ENCODE results near the gene GALR2. TPM values are rescaled to one million over a fixed set of nuclear protein-coding genes. Genes with fewer than 3 reads are reported as not detected.

GALR2 gene
- total RNA-seq, 2 donors from 2014 or later = 0.19 to 0.49 TPM

DNA sequence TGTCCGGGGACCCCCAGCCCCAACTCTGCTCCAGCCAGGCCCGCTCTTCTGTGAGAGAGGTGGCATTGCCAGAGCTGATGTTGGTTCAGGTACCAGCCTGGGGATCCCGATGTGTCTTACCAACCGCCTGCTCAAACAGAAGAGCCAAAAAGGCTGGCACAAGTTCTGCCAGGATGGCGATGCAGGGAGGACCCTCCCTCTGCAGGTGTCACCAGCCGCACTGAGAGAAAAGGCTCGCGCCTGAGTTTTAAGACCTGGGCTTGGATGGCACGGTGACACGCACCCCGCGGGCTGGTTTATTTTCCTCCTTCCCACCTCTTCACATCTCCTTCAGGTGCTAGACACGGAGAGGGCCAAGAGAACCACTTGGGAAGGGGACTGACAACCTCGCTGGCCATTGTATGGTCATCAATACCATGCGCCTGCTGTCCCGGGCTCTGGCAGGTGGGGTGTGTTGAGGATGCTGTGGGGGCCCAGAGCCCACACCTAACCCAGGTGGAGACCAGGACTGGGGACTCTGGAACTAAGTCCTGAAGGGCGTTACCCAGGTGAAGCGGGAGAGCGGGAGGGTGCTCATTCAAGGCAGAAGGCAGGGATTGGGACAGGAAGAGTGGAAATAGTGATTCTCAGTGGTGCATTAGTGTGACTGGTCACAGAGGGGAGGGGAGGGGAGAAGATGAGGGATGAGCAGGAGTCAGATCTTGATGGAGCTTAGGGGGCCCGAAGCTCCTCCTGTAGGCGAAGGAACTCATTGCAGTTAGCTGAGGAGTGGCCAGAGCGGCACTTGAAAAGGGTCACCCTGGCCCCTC, 50.2 kb downstream of the GALR2 start:
- Histone ChIP-seq H3K36me3 (no peaks in the 10 kb centered on the region), H3K4me1 (no peaks in the 10 kb centered on the region), H3K9ac (ENCODE audit: low read depth in 2 of 2, low read length in 2 of 2) (no peak overlapping the region), H3K27me3 (no peaks in the 10 kb centered on the region), H3K9me3 (no peaks in the 10 kb centered on the region), H3K27ac (no peak overlapping the region), H3K4me3 (no peak overlapping the region)
- intact Hi-C loops (cut with DNase I) = loop anchor here (5.0 kb wide), 1 partner anchor 58 kb away; no protein-coding TSS in a partner anchor
- no peak for DNase-seq
- no peak for TF ChIP-seq CTCF (IDR thresholded peaks at IDR 0.05)

- no peak overlapping the region for H3K4me3 ChIP-seq
- H3K27ac ChIP-seq = no peak overlapping the region
- no peak for DNase-seq
- H3K9ac ChIP-seq (ENCODE audit: low read depth in 2 of 2, low read length in 2 of 2) = no peak overlapping the region
- no peaks in the 10 kb centered on the region for H3K9me3 ChIP-seq
- no peaks in the 10 kb centered on the region for H3K4me1 ChIP-seq
- no peak for TF ChIP-seq CTCF (IDR thresholded peaks at IDR 0.05)
- intact Hi-C loops (cut with DNase I) = no loop called here
- H3K27me3 ChIP-seq = no peaks in the 10 kb centered on the region
- H3K36me3 ChIP-seq = no peaks in the 10 kb centered on the region
These were observed 50.8 kb downstream of the GALR2 start for GRCh38 chr17:76125391-76125675.

GRCh38 chr17:76125922-76126321, 51.3 kb downstream of the GALR2 start:
- TF ChIP-seq CTCF (IDR thresholded peaks at IDR 0.05) = no peak

More at GRCh38 chr17:76125922-76126321, 51.3 kb downstream of the GALR2 start:
- H3K36me3 ChIP-seq = no peaks in the 10 kb centered on the region
- H3K9me3 ChIP-seq = no peaks in the 10 kb centered on the region
- no peak overlapping the region for H3K27ac ChIP-seq
- intact Hi-C loops (cut with DNase I) = no loop called here
- no peak for DNase-seq
- no peaks in the 10 kb centered on the region for H3K27me3 ChIP-seq
- no peak overlapping the region for H3K9ac ChIP-seq (ENCODE audit: low read depth in 2 of 2, low read length in 2 of 2)
- H3K4me1 ChIP-seq = no peaks in the 10 kb centered on the region
- H3K4me3 ChIP-seq = no peak overlapping the region

Small RNA genes within 50 kb of the gene (microRNA-seq; reads per million reads assigned to microRNA genes)
- gene MIR6868 = not detected

Other genes starting within 250 kb of the GALR2 start
- gene UNC13D, start 230.4 kb upstream of the GALR2 start, total RNA-seq = 10 to 100 TPM; 25.9 to 35.0 TPM
- 100 to 1,000 TPM in 1 of 2 donors, 10 to 100 TPM in 1; 69.8 to 102 TPM for gene WBP2, start 219.4 kb upstream of the GALR2 start, total RNA-seq
- 10 to 100 TPM; 33.7 to 71.5 TPM for gene TRIM47, start 196.2 kb upstream of the GALR2 start, total RNA-seq
- 10 to 100 TPM; 14.5 to 26.0 TPM for gene TRIM65, start 177.8 kb upstream of the GALR2 start, total RNA-seq
- 100 to 1,000 TPM in 1 of 2 donors, 10 to 100 TPM in 1; 88.6 to 190 TPM for gene MRPL38, start 169.9 kb upstream of the GALR2 start, total RNA-seq
- 10 to 100 TPM in 1 of 2 donors, 1 to 10 TPM in 1; 3.2 to 21.5 TPM for gene FBF1, start 133.7 kb upstream of the GALR2 start, total RNA-seq
- 100 to 1,000 TPM; 110 to 136 TPM for gene ACOX1, start 95.6 kb upstream of the GALR2 start, total RNA-seq
- gene TEN1, start 95.5 kb upstream of the GALR2 start, total RNA-seq = 10 to 100 TPM; 15.9 to 18.6 TPM
- 1 to 10 TPM; 5.3 to 8.2 TPM for gene CDK3, start 73.9 kb upstream of the GALR2 start, total RNA-seq
- gene EVPL, start 47.5 kb upstream of the GALR2 start, total RNA-seq = 10 to 100 TPM; 18.8 to 31.1 TPM
- gene SRP68, start 2.3 kb upstream of the GALR2 start, total RNA-seq = 10 to 100 TPM; 65.1 to 78.0 TPM
- not detected for gene ZACN, start 4.4 kb downstream of the GALR2 start, total RNA-seq
- gene EXOC7, start 29.0 kb downstream of the GALR2 start, total RNA-seq = 10 to 100 TPM; 88.0 to 95.0 TPM
- 1 to 10 TPM; 1.4 to 2.5 TPM for gene FOXJ1, start 66.5 kb downstream of the GALR2 start, total RNA-seq
- 10 to 100 TPM; 23.7 to 30.2 TPM for gene RNF157, start 165.7 kb downstream of the GALR2 start, total RNA-seq
- 10 to 100 TPM; 77.1 to 90.1 TPM for gene UBALD2, start 190.6 kb downstream of the GALR2 start, total RNA-seq
- gene QRICH2, start 233.5 kb downstream of the GALR2 start, total RNA-seq = 1 to 10 TPM; 1.2 to 5.7 TPM

Measured in colonic mucosa (tissue), 4 donors.